Measurements from ENCODE around the gene VAV2. TPM values are rescaled to one million over a fixed set of nuclear protein-coding genes. Genes with fewer than 3 reads are reported as not detected.
A peak's percentile ranks its signal among the peaks of the same experiment; 100 is the strongest.
"Not testable (repeated sequence)": the region's sequence is repeated elsewhere in the genome, so short reads cannot be mapped to it uniquely, and the experiment has no call there.

Gene VAV2
- total RNA-seq, 1 donor from 2014 or later: 15.7 TPM

- DNase-seq: peak; percentile 76
Measured at GRCh38 chr9:133935328-133936005, 56.7 kb downstream of the VAV2 start.

GRCh38 chr9:133934482-133935232 is 57.5 kb downstream of the VAV2 start:
- peak; percentile 76 for DNase-seq

DNA sequence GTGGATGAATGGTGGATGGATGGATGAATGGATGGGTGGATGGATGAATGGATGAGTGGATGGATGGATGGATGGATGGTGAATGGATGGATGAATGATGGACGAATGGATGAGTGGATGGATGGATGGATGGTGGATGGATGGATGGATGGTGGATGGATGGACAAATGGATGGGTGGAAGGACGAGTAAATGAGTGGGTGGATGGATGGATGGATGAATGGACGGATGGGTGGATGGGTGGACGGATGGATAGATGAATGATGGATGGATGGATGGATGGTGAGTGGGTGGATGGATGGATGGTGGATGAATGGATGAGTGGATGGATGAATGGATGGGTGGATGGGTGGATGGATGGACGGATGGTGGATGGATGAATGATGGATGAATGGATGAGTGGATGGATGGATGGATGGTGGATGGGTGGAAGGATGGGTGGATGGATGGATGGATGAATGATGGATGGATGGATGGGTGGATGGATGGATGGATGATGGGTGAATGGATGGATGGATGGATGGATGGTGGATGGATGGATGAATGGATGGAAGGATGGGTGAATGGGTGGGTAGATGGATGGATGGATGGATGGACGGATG is 58.6 kb downstream of the VAV2 start:
- DNase-seq: no peak

GRCh38 chr9:133932633-133933032 is 59.5 kb downstream of the VAV2 start:
- DNase-seq: no peak

DNA sequence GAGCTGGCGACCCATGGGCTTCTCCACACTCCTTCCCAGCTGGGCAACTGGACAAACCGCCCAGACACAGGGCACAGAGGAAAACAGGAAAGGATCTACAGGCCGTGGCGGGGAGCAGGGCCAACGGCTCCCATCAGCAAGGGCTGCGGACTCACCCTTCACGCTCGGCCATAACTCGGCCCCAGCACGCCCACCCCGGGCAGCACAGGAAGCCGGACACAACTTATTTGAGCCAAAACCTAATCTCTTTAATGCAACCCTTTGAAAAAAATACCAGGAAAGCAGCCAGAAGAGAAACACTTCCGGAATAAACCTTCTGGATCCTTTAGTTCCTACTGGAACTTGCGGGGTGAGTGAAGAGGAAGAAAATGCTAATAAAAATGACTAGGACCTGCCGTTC is 59.9 kb downstream of the VAV2 start:
- DNase-seq: no peak

- no peak for DNase-seq
Measured at GRCh38 chr9:133930682-133931485, 61.2 kb downstream of the VAV2 start.

GRCh38 chr9:133930046-133930681 is 62.0 kb downstream of the VAV2 start:
- no peak for DNase-seq

- no peak for DNase-seq
Measured at GRCh38 chr9:133929599-133929998, 62.5 kb downstream of the VAV2 start.

- no peak for DNase-seq
Measured at GRCh38 chr9:133928248-133928764, 63.8 kb downstream of the VAV2 start.

- no peak for DNase-seq
Measured at GRCh38 chr9:133927041-133927440, 65.1 kb downstream of the VAV2 start.

- no peak for DNase-seq
Measured at GRCh38 chr9:133926165-133926856, 65.8 kb downstream of the VAV2 start.

GRCh38 chr9:133924453-133924852 is 67.7 kb downstream of the VAV2 start:
- no peak for DNase-seq

DNA sequence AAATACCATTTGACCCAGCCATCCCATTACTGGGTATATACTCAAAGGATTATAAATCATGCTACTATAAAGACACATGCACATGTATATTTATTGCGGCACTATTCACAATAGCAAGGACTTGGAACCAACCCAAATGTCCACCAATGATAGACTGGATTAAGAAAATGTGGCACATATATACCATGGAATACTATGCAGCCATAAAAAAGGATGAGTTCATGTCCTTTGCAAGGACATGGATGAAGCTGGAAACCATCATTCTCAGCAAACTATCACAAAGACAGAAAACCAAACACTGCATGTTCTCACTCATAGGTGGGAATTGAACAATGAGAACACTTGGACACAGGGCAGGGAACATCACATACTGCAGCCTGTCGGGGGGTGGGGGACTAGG is 68.5 kb downstream of the VAV2 start:
- not testable (repeated sequence) for DNase-seq

DNA sequence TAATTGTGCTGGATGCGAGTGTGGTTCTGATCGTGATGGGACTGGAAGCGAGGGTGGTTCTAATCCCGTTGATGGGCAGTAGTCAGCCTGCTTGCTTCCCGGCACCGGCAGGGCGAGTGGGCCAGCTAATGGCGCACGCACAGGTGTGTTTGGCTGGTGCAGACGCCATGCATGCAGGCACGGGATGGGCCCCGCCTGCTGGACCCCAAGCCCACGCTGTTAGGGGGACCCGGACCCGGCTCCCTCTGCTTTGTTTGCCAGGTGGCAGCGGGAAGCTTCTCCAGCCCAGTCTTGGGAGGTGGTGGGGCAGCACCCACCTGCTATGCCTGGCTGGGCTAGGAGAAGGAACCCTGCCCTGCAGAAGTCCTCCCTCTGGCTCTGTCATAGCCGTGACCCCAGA is 70.3 kb downstream of the VAV2 start:
- DNase-seq: no peak

DNA sequence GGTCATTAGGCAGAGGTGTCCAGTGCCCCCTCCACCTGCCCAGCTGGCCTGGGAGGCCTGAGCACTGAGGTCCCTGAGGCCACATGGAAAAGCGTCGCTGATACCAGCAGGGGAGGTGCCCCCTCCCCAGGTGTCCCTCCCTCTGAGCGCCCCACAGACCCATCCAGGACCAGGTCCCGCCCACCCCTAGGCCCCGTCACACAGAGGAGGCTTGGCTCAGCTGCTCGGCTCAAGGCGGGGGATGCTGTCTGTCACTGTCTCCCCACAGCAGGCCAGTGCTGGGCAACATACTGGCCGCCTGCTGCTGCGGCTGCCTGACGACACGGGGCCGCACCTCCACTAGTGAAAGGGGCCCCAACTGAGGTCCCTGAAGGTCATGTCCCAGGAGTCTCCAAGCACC is 71.7 kb downstream of the VAV2 start:
- no peak for DNase-seq

GRCh38 chr9:133919253-133920115 is 72.6 kb downstream of the VAV2 start:
- DNase-seq: no peak

GRCh38 chr9:133918111-133918813 is 73.9 kb downstream of the VAV2 start:
- DNase-seq: no peak

GRCh38 chr9:133917375-133917774 is 74.7 kb downstream of the VAV2 start:
- DNase-seq: no peak

- peak; percentile 50 for DNase-seq
Measured at GRCh38 chr9:133916159-133916541, 76.0 kb downstream of the VAV2 start.

Measured in tongue (tissue), 2 donors.